GM12878 (cell line): Measurements from ENCODE around the gene UXT. TPM values are rescaled to one million over a fixed set of nuclear protein-coding genes. Genes with fewer than 3 reads are reported as not detected.

Source experiments
- ATAC-seq: fragments of 200-7000 bp; cut with Tn5 transposase; 3 replicates; pipeline ENCODE4 v1.9.1; 2020; ENCODE audit warnings: mild to moderate bottlenecking, moderate library complexity
- BruUV-seq: library from RNA; stranded (reverse); fragments of 400-500 nt; replicated peaks from 2 replicates; lab custom pipeline; 2021; lab: Mats Ljungman, UMichigan
- CTCF ChIA-PET: fragments of 300-600 bp; sonication (Branson Sonifier 250); formaldehyde crosslinking; extraction: SDS; loops from one replicate; lab custom pipeline; 2021; ENCODE audit warnings: inconsistent platforms; lab: Yijun Ruan, JAX
- POLR2A ChIA-PET: fragments of 350-600 bp; formaldehyde crosslinking; extraction: SDS; loops from one replicate; lab custom pipeline; 2021; ENCODE audit warnings: inconsistent platforms; lab: Charles Lee
- RAD21 ChIA-PET: fragments of 300-600 bp; sonication (Branson Sonifier 250); formaldehyde crosslinking; loops from one replicate; lab custom pipeline; 2023; ENCODE audit warnings: antibody characterized with exemption; ENCODE audit not compliant: unreplicated experiment; lab: Charles Lee
- SMC1A ChIA-PET: fragments of 300-600 bp; sonication (Branson Sonifier 250); formaldehyde crosslinking; loops from one replicate; lab custom pipeline; 2023; ENCODE audit not compliant: unreplicated experiment, uncharacterized antibody; lab: Charles Lee
- DNase-seq: peaks from one replicate; pipeline ENCODE4 v3.0.0-alpha.2; 2011; ENCODE audit warnings: low read depth, low spot score
- FAIRE-seq: peaks from 3 replicates; lab custom pipeline; 2011; peaks lifted over from hg19 to GRCh38; lab: Jason Lieb, UNC
- H2AFZ ChIP-seq: 2 replicates; pipeline ENCODE4 v1.6.0; 2011; ENCODE audit warnings: low read depth, low read length, control low read depth; ENCODE audit not compliant: control insufficient read depth
- H3K27ac ChIP-seq: 2 replicates; pipeline ENCODE4 v1.5.1; 2011; ENCODE audit warnings: control low read depth; ENCODE audit not compliant: control insufficient read depth, insufficient read depth
- H3K27me3 ChIP-seq, 2 experiments: replicated peaks in 1 of 2; 2 replicates each; pipeline versions ENCODE4 v1.6.0 to v1.6.1; 2011; ENCODE audit warnings: low read length in 1 of 2; ENCODE audit not compliant: control insufficient read depth in 2 of 2, insufficient read depth in 2 of 2
- H3K36me3 ChIP-seq, 2 experiments: 2 replicates each; pipeline ENCODE4 v1.5.1; 2011; ENCODE audit warnings: low read length in 1 of 2; ENCODE audit not compliant: control insufficient read depth in 2 of 2, insufficient read depth in 2 of 2
- H3K4me1 ChIP-seq: 2 replicates; pipeline ENCODE4 v1.6.1; 2011; ENCODE audit warnings: mild to moderate bottlenecking, low read length, moderate library complexity, mixed read lengths; ENCODE audit not compliant: control insufficient read depth, insufficient read depth
- H3K4me2 ChIP-seq: 2 replicates; pipeline ENCODE4 v1.6.0; 2011; ENCODE audit warnings: control low read depth; ENCODE audit not compliant: control insufficient read depth, insufficient read depth
- H3K4me3 ChIP-seq: fragments of 200-600 bp; sonication (generic); 2 replicates; pipeline ENCODE4 v1.5.1; 2016
- H3K79me2 ChIP-seq: 2 replicates; pipeline ENCODE4 v1.6.0; 2011; ENCODE audit warnings: low read length; ENCODE audit not compliant: control insufficient read depth, insufficient read depth
- H3K9ac ChIP-seq: 2 replicates; pipeline ENCODE4 v1.8.0; 2011; ENCODE audit warnings: low read length, control low read depth, mixed read lengths; ENCODE audit not compliant: control insufficient read depth, insufficient read depth
- H3K9me3 ChIP-seq: replicated peaks from 3 replicates; pipeline ENCODE4 v1.5.1; 2011; ENCODE audit warnings: mild to moderate bottlenecking, low read length; ENCODE audit not compliant: control insufficient read depth, insufficient read depth
- H4K20me1 ChIP-seq: 2 replicates; pipeline ENCODE4 v1.6.0; 2011; ENCODE audit not compliant: control insufficient read depth, insufficient read depth
- CBX3 ChIP-seq: fragments of 200-600 bp; sonication (generic); IDR thresholded peaks from 2 replicates; pipeline ENCODE4 v1.6.1; 2016; ENCODE audit warnings: low read depth, borderline replicate concordance
- CHD4 ChIP-seq: fragments of 200-600 bp; sonication (generic); IDR thresholded peaks from 2 replicates; pipeline ENCODE4 v1.6.1; 2016; ENCODE audit warnings: mild to moderate bottlenecking
- CREM ChIP-seq: IDR thresholded peaks from 2 replicates; pipeline ENCODE4 v1.6.1; 2014; ENCODE audit warnings: antibody characterized with exemption, low read depth
- E2F4 ChIP-seq: IDR thresholded peaks from 2 replicates; pipeline ENCODE4 v1.6.1; 2012; ENCODE audit warnings: low read depth, low read length, improper control_type of control experiment
- FOXM1 ChIP-seq: IDR thresholded peaks from 2 replicates; pipeline ENCODE4 v1.6.1; 2012; ENCODE audit warnings: low read depth, mild to moderate bottlenecking, inconsistent platforms, low read length, moderate library complexity
- IRF5 ChIP-seq: fragments of 450-650 bp; IDR thresholded peaks from 2 replicates; pipeline ENCODE4 v1.6.1; 2017; ENCODE audit warnings: borderline replicate concordance
- NR2C1 ChIP-seq: fragments of 450-650 bp; IDR thresholded peaks from 2 replicates; pipeline ENCODE4 v1.6.1; 2017; ENCODE audit warnings: antibody characterized with exemption, mild to moderate bottlenecking, moderate library complexity
- POU2F2 ChIP-seq: IDR thresholded peaks from 3 replicates; pipeline ENCODE4 v1.6.1; 2011; ENCODE audit warnings: low read depth, mild to moderate bottlenecking, low read length, borderline replicate concordance
- SMC3 ChIP-seq: IDR thresholded peaks from 2 replicates; pipeline ENCODE4 v1.6.1; 2011; ENCODE audit warnings: low read length, improper control_type of control experiment, borderline replicate concordance
- SRF ChIP-seq, 2 experiments: IDR thresholded peaks; 2 replicates each; pipeline ENCODE4 v1.6.1; 2011; ENCODE audit warnings: low read depth in 2 of 2, low read length in 2 of 2, mild to moderate bottlenecking in 1 of 2, moderate library complexity in 1 of 2
- USF1 ChIP-seq: IDR thresholded peaks from 2 replicates; pipeline ENCODE4 v1.6.1; 2011; ENCODE audit warnings: borderline replicate concordance, low read depth, mild to moderate bottlenecking, moderate library complexity, mixed read lengths, low read length; ENCODE audit not compliant: insufficient read depth; ENCODE audit errors: extremely low read length
- ZNF592 ChIP-seq: fragments of 450-650 bp; IDR thresholded peaks from 2 replicates; pipeline ENCODE4 v1.6.1; 2017; ENCODE audit warnings: mild to moderate bottlenecking, moderate library complexity
- ZNF622 ChIP-seq: fragments of 450-650 bp; IDR thresholded peaks from 2 replicates; pipeline ENCODE4 v1.6.1; 2017; ENCODE audit warnings: mild to moderate bottlenecking, inconsistent platforms
- WGBS: methylation state at CpG from one replicate; pipeline ENCODE4 v1.1.6; 2016; ENCODE audit warnings: low lambda C conversion rate; ENCODE audit not compliant: insufficient replicate concordance, insufficient coverage; ENCODE audit errors: missing lambda C conversion rate; 5-methylcytosine and 5-hydroxymethylcytosine counted together
- in situ Hi-C: fragments of 300-500 bp; cut with MboI; formaldehyde crosslinking; loops from 9 replicates; pipeline ENCODE4 v1.14.3; 2018; ENCODE audit warnings: mixed read lengths
- intact Hi-C: fragments of 100-400 bp; cut with micrococcal nuclease; formaldehyde crosslinking; loops from one replicate; pipeline ENCODE4 v1.14.2; 2022; ENCODE audit not compliant: unreplicated experiment
- polyA plus RNA-seq, 11 experiments: library from polyadenylated mRNA; depleted of rRNA in 4 of 11; unstranded in 6 of 11; stranded (reverse) in 5 of 11; fragments of >200 nt; fragmentation: Nextera tagmentation in 4 of 11; fragmentation: Illumina TruSeq in 1 of 11; extraction: Ambion mirVana in 4 of 11; extraction: Trizol in 1 of 11; gene quantifications; 1 replicate in 1 of 11; 2 replicates in 10 of 11; pipeline versions ENCODE4 v1.2.1 to v1.2.3, GENCODE V29; 2011 to 2016; ENCODE audit warnings: inconsistent platforms in 2 of 11, missing spikeins in 2 of 11, low read depth in 1 of 11
- total RNA-seq, 4 experiments: library from RNA; depleted of rRNA in 3 of 4; stranded (reverse); fragments of >200 nt in 3 of 4; fragmentation: Illumina TruSeq in 1 of 4; extraction: Trizol in 1 of 4; gene quantifications; 2 replicates each; pipeline versions ENCODE4 v1.2.1 to v1.2.3, GENCODE V29; 2013 to 2021

The UXT gene
- total and polyA plus RNA-seq, 10 of the 15 experiments (the other 5 are each of a cell fraction or from before 2014, with no cell fraction given): 105 to 245 (median 206) TPM

GRCh38 chrX:47629419-47630200 is 29.4 kb downstream of the UXT start, which contains the start of gene CFP (continued):
- TF ChIP-seq SMC3: no peak
- TF ChIP-seq CREM: no peak
- TF ChIP-seq NR2C1: no peak

- FAIRE-seq (peak; percentile 27), ATAC-seq (peak; percentile 67), DNase-seq (no peak)
- ChIA-PET RAD21 (interaction anchor here (0.6 to 2.0 kb wide), 12 partner anchors 8 to 201 kb away, joined by 3 to 10 read pairs (median 5); partner anchors contain the start of genes ELK1 and TIMP1), SMC1A (interaction anchor here (0.7 to 1.4 kb wide), 16 partner anchors 9 to 244 kb away, joined by 3 to 7 read pairs (median 4); partner anchors contain the start of genes ARAF and TIMP1), CTCF (interaction anchor here (0.6 to 2.4 kb wide), 16 partner anchors 9 to 131 kb away, joined by 3 to 16 read pairs (median 4); partner anchors contain the start of gene ELK1), POLR2A (interaction anchor here (0.6 to 1.9 kb wide), 4 partner anchors 15 to 73 kb away, joined by 3 to 6 read pairs (median 3); no protein-coding TSS in a partner anchor)
- WGBS: 55% methylated on average over 1 of the region's 1 CpG
- no peak overlapping the region for H3K4me3 ChIP-seq
- peak overlapping the region; percentile 9; the same call in 1 of the 2 replicates for H3K27ac ChIP-seq
- H3K4me2 ChIP-seq: peak overlapping the region; percentile 5; the same call in 1 of the 2 replicates
- H3K79me2 ChIP-seq: no peaks in the 10 kb centered on the region
- peaks cover 23% of the 10 kb centered on the region for H3K4me1 ChIP-seq
- in situ Hi-C loops (no loop called here), intact Hi-C loops (loop anchor here (5.0 kb wide), 1 partner anchor 47 kb away; the partner anchor contains the start of gene TIMP1)
- no peaks in the 10 kb centered on the region; a peak in 1 of 4 replicates for H3K36me3 ChIP-seq
- H3K9ac ChIP-seq: no peak overlapping the region
- no peaks in the 10 kb centered on the region for H3K27me3 ChIP-seq
- no peaks in the 10 kb centered on the region for H4K20me1 ChIP-seq
- H3K9me3 ChIP-seq: no peaks in the 10 kb centered on the region; the same call in 2 of the 3 replicates
- H2AFZ ChIP-seq: no peak overlapping the region
- BruUV-seq: no TSS peak
- TF ChIP-seq CBX3 (no peak), ZNF622 (no peak), E2F4 (no peak), POU2F2 (no peak), SRF (IDR thresholded peaks at IDR 0.05; ENCODE audit: low read depth in 2 of 2, low read length in 2 of 2) (no peak), FOXM1 (no peak), ZNF592 (0 out of 2 replicates have a peak, but pooled peaks have one; percentile 39), CHD4 (no peak), IRF5 (no peak), USF1 (no peak)
Measured at GRCh38 chrX:47628982-47629381, 30.0 kb downstream of the UXT start.
